Stomach (tissue), 9 donors: ENCODE measurements around the gene MYCBPAP. TPM values are rescaled to one million over a fixed set of nuclear protein-coding genes. Genes with fewer than 3 reads are reported as not detected.

ENCODE experiments used
- DNase-seq, 2 donors: peaks; one replicate each; pipeline versions ENCODE4 v3.0.0 to v3.0.0-alpha.2; 2013 to 2019
- H3K27ac ChIP-seq, 5 donors: fragments of 200-600 bp in 4 of 5; sonication (generic) in 4 of 5; one replicate each; pipeline ENCODE4 v1.5.1; 2013 to 2019; ENCODE audit warnings: mild to moderate bottlenecking in 1 of 5, moderate library complexity in 1 of 5
- H3K27me3 ChIP-seq, 3 donors: fragments of 200-600 bp; sonication (generic); one replicate each; pipeline ENCODE4 v1.5.1; 2017 to 2019; ENCODE audit warnings: mixed run types in 1 of 3
- H3K36me3 ChIP-seq, 4 donors: fragments of 200-600 bp; sonication (generic); 1 replicate in 3 of 4; 2 replicates in 1 of 4; pipeline ENCODE4 v1.5.1; 2016 to 2019
- H3K4me1 ChIP-seq, 4 donors: fragments of 200-600 bp; sonication (generic); one replicate each; pipeline ENCODE4 v1.5.1; 2016 to 2019
- H3K4me3 ChIP-seq, 4 donors: fragments of 200-600 bp; sonication (generic) in 3 of 4; one replicate each; pipeline ENCODE4 v1.5.1; 2016 to 2019; ENCODE audit warnings: mild to moderate bottlenecking in 1 of 4
- H3K9me3 ChIP-seq, 4 donors: fragments of 200-600 bp; sonication (generic); one replicate each; pipeline ENCODE4 v1.5.1; 2016 to 2019
- CTCF ChIP-seq, 7 experiments: fragments of 450-650 bp in 4 of 7; fragments of 200-600 bp in 3 of 7; sonication (generic) in 3 of 7; IDR thresholded peaks; one replicate each; pipeline ENCODE4 v1.5.1; 2016 to 2019; ENCODE audit warnings: antibody characterized with exemption in 7 of 7, control low read depth in 2 of 7, mild to moderate bottlenecking in 1 of 7
- EP300 ChIP-seq: sonication (generic); formaldehyde crosslinking; IDR thresholded peaks from one replicate; pipeline ENCODE4 v1.6.1; 2017; ENCODE audit warnings: antibody characterized with exemption
- POLR2A ChIP-seq, 4 donors: fragments of 450-650 bp; IDR thresholded peaks; one replicate each; pipeline ENCODE4 v1.6.1; 2016; ENCODE audit warnings: antibody characterized with exemption in 4 of 4, control low read depth in 2 of 4, mild to moderate bottlenecking in 1 of 4, moderate library complexity in 1 of 4
- POLR2AphosphoS5 ChIP-seq, 3 donors: sonication (generic); formaldehyde crosslinking; IDR thresholded peaks; one replicate each; pipeline ENCODE4 v1.6.1; 2016; ENCODE audit warnings: antibody characterized with exemption in 3 of 3
- WGBS, 5 donors: extraction: QIAGEN DNeasy Blood & Tissue Kit in 3 of 5; methylation state at CpG; one replicate each; pipeline versions ENCODE4 v1.1.5 to v1.1.7; 2013 to 2018; 5-methylcytosine and 5-hydroxymethylcytosine counted together
- intact Hi-C: fragments of 100-400 bp; cut with DNase I; formaldehyde crosslinking; loops from one replicate; pipeline ENCODE4 v1.15.1; 2023; ENCODE audit warnings: low total_unique reads
- polyA plus RNA-seq, 3 donors: library from polyadenylated mRNA; stranded (reverse); fragments of 200-250 nt; gene quantifications; one replicate each; pipeline ENCODE4 v1.2.3, GENCODE V29; 2013
- total RNA-seq, 5 donors: library from RNA; depleted of rRNA; stranded (reverse); fragments of >200 nt; gene quantifications; one replicate each; pipeline versions ENCODE4 v1.1.0 to v1.2.3, GENCODE V29; 2014 to 2016
- donor health status: healthy with polysubstance abuse.
- donor health status: Bipolar disorder and iron deficiency.
- donor health status: healthy.

MYCBPAP gene
- total and polyA plus RNA-seq, 8 donors, result 0.25 to 2.7 (median 1.1) TPM; not detected in 3

- Histone ChIP-seq H3K27ac (no peak overlapping the region), H3K4me1 (peaks cover 5 to 12% (median 9%) of the 10 kb centered on the region in 4 donors), H3K36me3 (no peaks in the 10 kb centered on the region), H3K27me3 (peaks cover 0 to 36% (median 8%) of the 10 kb centered on the region in 3 donors), H3K4me3 (no peak overlapping the region), H3K9me3 (no peaks in the 10 kb centered on the region)
- no peak for DNase-seq
- intact Hi-C loops, result no loop called here
- WGBS, 5 donors, result 29 to 63% (median 44%) methylated on average over 4 to 5 of the region's 5 CpGs
- no peak for TF ChIP-seq POLR2A (IDR thresholded peaks at IDR 0.05)
- no peak for TF ChIP-seq EP300
- TF ChIP-seq CTCF (IDR thresholded peaks at IDR 0.05), result no peak
- TF ChIP-seq POLR2AphosphoS5 (IDR thresholded peaks at IDR 0.05), result no peak
Measured at GRCh38 chr17:50527155-50527762, 19.0 kb downstream of the MYCBPAP start.

GRCh38 chr17:50527949-50528474 is 19.8 kb downstream of the MYCBPAP start:
- intact Hi-C loops, result no loop called here
- Histone ChIP-seq H3K4me1 (peaks cover 13 to 19% (median 15%) of the 10 kb centered on the region in 4 donors), H3K9me3 (no peaks in the 10 kb centered on the region), H3K4me3 (no peak overlapping the region), H3K27ac (no peak overlapping the region), H3K27me3 (peaks cover 0 to 44% (median 16%) of the 10 kb centered on the region in 3 donors), H3K36me3 (no peaks in the 10 kb centered on the region)
- no peak for DNase-seq
- WGBS, 5 donors, result 46 to 88% (median 67%) methylated on average over 3 to 4 of the region's 4 CpGs
- no peak for TF ChIP-seq CTCF (IDR thresholded peaks at IDR 0.05)
- no peak for TF ChIP-seq POLR2AphosphoS5 (IDR thresholded peaks at IDR 0.05)
- TF ChIP-seq EP300, result no peak
- TF ChIP-seq POLR2A (IDR thresholded peaks at IDR 0.05), result no peak

- Histone ChIP-seq H3K27ac (no peak overlapping the region), H3K36me3 (no peaks in the 10 kb centered on the region), H3K27me3 (peaks cover 0 to 62% (median 24%) of the 10 kb centered on the region in 3 donors), H3K9me3 (no peaks in the 10 kb centered on the region), H3K4me1 (peaks cover 19 to 33% (median 30%) of the 10 kb centered on the region in 4 donors), H3K4me3 (no peak overlapping the region)
- 84 to 95% (median 90%) methylated on average over 7 of the region's 7 CpGs for WGBS, 5 donors
- TF ChIP-seq EP300 (no peak), POLR2AphosphoS5 (IDR thresholded peaks at IDR 0.05) (no peak), CTCF (IDR thresholded peaks at IDR 0.05) (no peak)
- intact Hi-C loops, result loop anchor here (10.0 kb wide), 1 partner anchor 45 kb away; no protein-coding TSS in a partner anchor
- no peak for DNase-seq
Measured at GRCh38 chr17:50529849-50530248, 21.6 kb downstream of the MYCBPAP start.

- intact Hi-C loops, result loop anchor here (10.0 kb wide), 1 partner anchor 47 kb away; no protein-coding TSS in a partner anchor
Measured at GRCh38 chr17:50531428-50532025, 23.3 kb downstream of the MYCBPAP start.

More at GRCh38 chr17:50531428-50532025, 23.3 kb downstream of the MYCBPAP start:
- no peaks in the 10 kb centered on the region for H3K9me3 ChIP-seq
- H3K27me3 ChIP-seq, result peaks cover 0 to 63% (median 24%) of the 10 kb centered on the region in 3 donors
- DNase-seq, result no peak
- WGBS, 5 donors, result 49 to 61% (median 59%) methylated on average over 4 to 6 of the region's 6 CpGs
- peaks cover 30 to 50% (median 43%) of the 10 kb centered on the region in 4 donors for H3K4me1 ChIP-seq
- no peak overlapping the region for H3K4me3 ChIP-seq
- peak overlapping the region in 3 of 5 donors; percentile 86 to 95 (median 91) for H3K27ac ChIP-seq
- no peak for TF ChIP-seq POLR2AphosphoS5 (IDR thresholded peaks at IDR 0.05)
- TF ChIP-seq POLR2A (IDR thresholded peaks at IDR 0.05), result no peak
- no peak for TF ChIP-seq EP300
- TF ChIP-seq CTCF (IDR thresholded peaks at IDR 0.05), result no peak
- peaks cover 0 to 5% (median 4%) of the 10 kb centered on the region in 4 donors for H3K36me3 ChIP-seq
